GM19452 (cell line): Measurements from ENCODE around the gene FAM174B.

Source experiments
- ATAC-seq: cut with Tn5 transposase; IDR thresholded peaks from one replicate; pipeline ENCODE4 v1.9.1; 2021; ENCODE audit not compliant: unreplicated experiment

Gene FAM174B

GRCh38 chr15:92665100-92665555 lies 9.6 kb upstream of the FAM174B start:
- no peak for ATAC-seq

GRCh38 chr15:92664178-92664900 lies 8.8 kb upstream of the FAM174B start:
- no peak for ATAC-seq

GRCh38 chr15:92663250-92663951 lies 7.8 kb upstream of the FAM174B start:
- ATAC-seq, result no peak

GRCh38 chr15:92662762-92663161 lies 7.2 kb upstream of the FAM174B start:
- ATAC-seq, result no peak

- no peak for ATAC-seq
Measured at GRCh38 chr15:92661956-92662355, 6.4 kb upstream of the FAM174B start.

GRCh38 chr15:92661069-92661468 lies 5.5 kb upstream of the FAM174B start:
- no peak for ATAC-seq

GRCh38 chr15:92657486-92657885 lies 1.9 kb upstream of the FAM174B start:
- ATAC-seq, result no peak

- ATAC-seq, result no peak
Measured at GRCh38 chr15:92656089-92656488, 514 bp upstream of the FAM174B start.

- no peak for ATAC-seq
Measured at GRCh38 chr15:92654662-92655061, 913 bp downstream of the FAM174B start.

GRCh38 chr15:92653836-92654539 lies 1.6 kb downstream of the FAM174B start:
- ATAC-seq, result no peak

- ATAC-seq, result no peak
Measured at GRCh38 chr15:92653366-92653765, 2.2 kb downstream of the FAM174B start.

GRCh38 chr15:92652576-92652966 lies 3.0 kb downstream of the FAM174B start:
- ATAC-seq, result no peak

GRCh38 chr15:92651877-92652575 lies 3.5 kb downstream of the FAM174B start:
- no peak for ATAC-seq

GRCh38 chr15:92650966-92651365 lies 4.6 kb downstream of the FAM174B start:
- ATAC-seq, result no peak

GRCh38 chr15:92650256-92650655 lies 5.3 kb downstream of the FAM174B start:
- ATAC-seq, result no peak

GRCh38 chr15:92648190-92648875 lies 7.2 kb downstream of the FAM174B start:
- ATAC-seq, result no peak

- ATAC-seq, result no peak
Measured at GRCh38 chr15:92647467-92648163, 8.0 kb downstream of the FAM174B start.

- ATAC-seq, result no peak
Measured at GRCh38 chr15:92646216-92646615, 9.4 kb downstream of the FAM174B start.

GRCh38 chr15:92645731-92646130 lies 9.8 kb downstream of the FAM174B start:
- no peak for ATAC-seq

GRCh38 chr15:92645051-92645631 lies 10.4 kb downstream of the FAM174B start:
- ATAC-seq, result no peak
